Keratinocyte (primary cell): ENCODE measurements around the gene KRTAP11-1. TPM values are rescaled to one million over a fixed set of nuclear protein-coding genes. Genes with fewer than 3 reads are reported as not detected.

Experiments
- DNase-seq: peaks from one replicate; pipeline ENCODE4 v3.0.0-alpha.2; 2011; ENCODE audit warnings: low read depth, missing footprints, low spot score
- FAIRE-seq: peaks from 2 replicates; lab custom pipeline; 2011; peaks lifted over from hg19 to GRCh38; lab: Jason Lieb, UNC
- H2AFZ ChIP-seq: 2 replicates; pipeline ENCODE4 v1.6.0; 2012; ENCODE audit warnings: low read length, control low read depth, inconsistent platforms; ENCODE audit not compliant: control insufficient read depth
- H3K27ac ChIP-seq: 2 replicates; pipeline ENCODE4 v1.5.1; 2011; ENCODE audit warnings: low read length; ENCODE audit not compliant: control insufficient read depth, insufficient read depth
- H3K27me3 ChIP-seq: 3 replicates; pipeline ENCODE4 v1.6.0; 2011; ENCODE audit warnings: low read length; ENCODE audit not compliant: control insufficient read depth, insufficient read depth; ENCODE audit errors: extremely low read depth
- H3K36me3 ChIP-seq, 2 experiments: 2 replicates in 1 of 2; 3 replicates in 1 of 2; pipeline ENCODE4 v1.5.1; 2011; ENCODE audit warnings: low read length in 2 of 2, mild to moderate bottlenecking in 1 of 2; ENCODE audit not compliant: control insufficient read depth in 2 of 2, insufficient read depth in 2 of 2; ENCODE audit errors: extremely low read depth in 1 of 2
- H3K4me1 ChIP-seq: 3 replicates; pipeline ENCODE4 v1.5.1; 2011; ENCODE audit warnings: low read length; ENCODE audit not compliant: control insufficient read depth, insufficient read depth; ENCODE audit errors: extremely low read depth
- H3K4me2 ChIP-seq: 3 replicates; pipeline ENCODE4 v1.6.0; 2011; ENCODE audit warnings: low read depth, low read length; ENCODE audit not compliant: control insufficient read depth, insufficient read depth; ENCODE audit errors: extremely low read depth
- H3K4me3 ChIP-seq, 3 experiments: fragments of 200-600 bp in 1 of 3; sonication (generic) in 1 of 3; 2 replicates in 2 of 3; 3 replicates in 1 of 3; pipeline ENCODE4 v1.5.1; 2011 to 2016; ENCODE audit warnings: low read length in 3 of 3, mild to moderate bottlenecking in 3 of 3, control low read depth in 2 of 3, inconsistent platforms in 1 of 3, low read depth in 1 of 3, mixed read lengths in 1 of 3, mixed run types in 1 of 3, moderate library complexity in 1 of 3; ENCODE audit not compliant: control insufficient read depth in 2 of 3, insufficient read depth in 2 of 3; ENCODE audit errors: extremely low read depth in 1 of 3
- H3K79me2 ChIP-seq: 2 replicates; pipeline ENCODE4 v1.6.0; 2012; ENCODE audit warnings: low read length; ENCODE audit not compliant: control insufficient read depth, insufficient read depth
- H3K9ac ChIP-seq: 3 replicates; pipeline ENCODE4 v1.6.0; 2011; ENCODE audit warnings: low read length; ENCODE audit not compliant: control insufficient read depth, insufficient read depth; ENCODE audit errors: extremely low read depth
- H3K9me1 ChIP-seq: 3 replicates; pipeline ENCODE4 v1.6.0; 2011; ENCODE audit warnings: low read length; ENCODE audit not compliant: control insufficient read depth, insufficient read depth; ENCODE audit errors: extremely low read depth
- H3K9me3 ChIP-seq: 2 replicates; pipeline ENCODE4 v1.5.1; 2012; ENCODE audit warnings: low read depth, low read length; ENCODE audit not compliant: control insufficient read depth
- H4K20me1 ChIP-seq: 3 replicates; pipeline ENCODE4 v1.6.0; 2011; ENCODE audit warnings: low read length; ENCODE audit not compliant: control insufficient read depth, insufficient read depth; ENCODE audit errors: extremely low read depth
- CTCF ChIP-seq, 3 experiments: IDR thresholded peaks in 1 of 3; conservative IDR thresholded peaks in 1 of 3; optimal IDR thresholded peaks in 1 of 3; 2 replicates in 2 of 3; 3 replicates in 1 of 3; pipeline versions ENCODE3 to v1.5.1; 2011; ENCODE audit warnings: low read length in 3 of 3, mild to moderate bottlenecking in 3 of 3, moderate library complexity in 2 of 3, control low read depth in 1 of 3, inconsistent platforms in 1 of 3; ENCODE audit not compliant: insufficient read depth in 2 of 3; ENCODE audit errors: extremely low read depth in 1 of 3
- EZH2 ChIP-seq: IDR thresholded peaks from one replicate; pipeline ENCODE4 v1.6.1; 2012; ENCODE audit warnings: inconsistent platforms, mild to moderate bottlenecking, low read length, moderate library complexity
- dilution Hi-C: fragments of 300-500 bp; cut with MboI; formaldehyde crosslinking; loops from one replicate; pipeline ENCODE4 v1.7.0; 2020; ENCODE audit warnings: low sequenced_read_pairs; ENCODE audit not compliant: extremely low pct_ligation_motif_present
- polyA minus RNA-seq, 3 experiments: library from RNA; depleted of rRNA, polyadenylated mRNA; stranded (reverse); fragments of >200 nt; gene quantifications; 1 replicate in 1 of 3; 2 replicates in 1 of 3; 3 replicates in 1 of 3; pipeline ENCODE4 v1.2.3, GENCODE V29; 2011
- polyA plus RNA-seq, 5 experiments: library from polyadenylated mRNA; depleted of rRNA in 3 of 5; stranded (reverse) in 3 of 5; stranded (forward) in 1 of 5; unstranded in 1 of 5; fragments of >200 nt; gene quantifications; 1 replicate in 1 of 5; 2 replicates in 3 of 5; 3 replicates in 1 of 5; pipeline versions ENCODE4 v1.2.1 to v1.2.3, GENCODE V29; 2011 to 2012; ENCODE audit warnings: missing spikeins in 2 of 5, low read depth in 1 of 5, low replicate concordance in 1 of 5

The KRTAP11-1 gene, protein sequence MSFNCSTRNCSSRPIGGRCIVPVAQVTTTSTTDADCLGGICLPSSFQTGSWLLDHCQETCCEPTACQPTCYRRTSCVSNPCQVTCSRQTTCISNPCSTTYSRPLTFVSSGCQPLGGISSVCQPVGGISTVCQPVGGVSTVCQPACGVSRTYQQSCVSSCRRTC
- not detected in 3 replicates for polyA plus RNA-seq
- polyA plus RNA-seq (2011; ENCODE audit: low read depth) = not detected
- polyA plus RNA-seq (2011; cell fraction: cytosol; rRNA removed) = not detected in 2 replicates
- polyA plus RNA-seq (2011; cell fraction: nucleus; rRNA removed) = not detected in 2 replicates
- not detected in 2 replicates for polyA plus RNA-seq (2012; ENCODE audit: low replicate concordance)
- polyA minus RNA-seq = not detected in 3 replicates
- polyA minus RNA-seq (2011; cell fraction: cytosol; rRNA and poly(A)+ RNA removed) = not detected
- polyA minus RNA-seq (2011; cell fraction: nucleus; rRNA and poly(A)+ RNA removed) = not detected in 2 replicates

DNA sequence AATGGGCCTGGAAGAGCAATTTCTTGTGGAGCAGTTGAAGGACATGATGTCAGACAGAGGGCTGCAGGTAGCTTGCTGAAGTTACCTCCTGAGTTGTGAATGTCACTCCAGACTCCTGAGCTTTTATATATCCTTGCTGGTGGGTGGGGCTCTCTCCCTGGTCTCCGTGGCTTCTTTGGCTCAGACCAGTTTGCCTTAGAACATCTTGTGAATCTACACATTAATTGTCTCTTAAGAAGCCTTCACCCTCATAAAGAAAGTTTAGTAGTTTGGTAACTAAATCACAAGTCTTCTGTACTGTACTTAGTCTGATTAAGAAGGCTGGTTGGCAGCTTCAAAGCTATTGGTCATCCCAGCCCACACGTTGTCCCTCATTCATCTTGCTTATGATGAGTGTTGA, at the start of gene KRTAP11-1:
Gene KRTAP11-1, minus strand, starts transcription at position 101 of the 400 bp plus-strand sequence. Its CDS starts 56 bp downstream, at position 45.
- dilution Hi-C loops = no loop called here
- H3K4me1 ChIP-seq = peaks cover 9% of the 10 kb centered on the region
- H2AFZ ChIP-seq = no peak within 1 kb of the TSS

DNA sequence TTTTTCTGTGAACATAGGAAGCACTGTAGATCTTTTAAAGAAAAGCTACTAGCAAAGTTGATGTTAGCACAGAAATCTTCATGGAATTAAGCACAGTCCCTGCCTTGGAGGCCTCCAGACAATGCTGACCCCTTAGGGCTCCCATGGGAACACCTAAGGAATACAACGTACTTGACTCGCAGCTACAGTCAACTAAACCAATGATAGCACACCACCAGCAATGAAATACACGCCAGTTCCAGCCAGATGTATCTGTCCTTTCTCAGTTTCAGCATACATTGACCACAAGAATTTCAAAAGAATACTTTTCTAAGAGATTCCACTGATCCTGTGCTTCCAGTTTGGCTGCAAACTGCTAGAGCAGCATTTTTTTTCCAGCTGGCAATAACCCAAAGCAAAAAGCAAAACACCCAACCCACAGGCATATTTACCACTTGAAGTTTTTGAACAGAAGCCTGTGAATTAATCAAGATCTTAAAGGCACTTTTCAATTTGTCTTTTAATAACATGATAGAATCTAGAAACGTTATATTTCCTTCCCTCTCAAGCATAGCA, 42.8 kb upstream of the KRTAP11-1 start:
- Histone ChIP-seq H4K20me1 (no peaks in the 10 kb centered on the region), H3K9ac (no peak overlapping the region), H3K36me3 (no peaks in the 10 kb centered on the region), H2AFZ (no peak overlapping the region), H3K9me1 (no peaks in the 10 kb centered on the region), H3K4me2 (no peak overlapping the region), H3K79me2 (no peaks in the 10 kb centered on the region), H3K27ac (no peak overlapping the region), H3K4me1 (no peaks in the 10 kb centered on the region), H3K4me3 (no peak overlapping the region), H3K9me3 (no peaks in the 10 kb centered on the region), H3K27me3 (no peaks in the 10 kb centered on the region)
- TF ChIP-seq CTCF (optimal IDR thresholded peaks at IDR 0.05 in 1 of 3, IDR thresholded peaks at IDR 0.05 in 1 of 3, conservative IDR thresholded peaks at IDR 0.05 in 1 of 3; ENCODE audit: extremely low read depth in 1 of 3, insufficient read depth in 2 of 3, low read length in 3 of 3) (no peak), EZH2 (no peak)
- FAIRE-seq = no peak
- dilution Hi-C loops = no loop called here
- no peak for DNase-seq

More for the DNA sequence above, at the start of gene KRTAP11-1:
- no peaks in the 10 kb centered on the region for H4K20me1 ChIP-seq
- no peak within 1 kb of the TSS for H3K9ac ChIP-seq
- no peak within 1 kb of the TSS for H3K4me2 ChIP-seq
- no peak for FAIRE-seq
- no peaks in the 10 kb centered on the region for H3K36me3 ChIP-seq
- TF ChIP-seq EZH2 = no peak
- TF ChIP-seq CTCF (optimal IDR thresholded peaks at IDR 0.05 in 1 of 3, IDR thresholded peaks at IDR 0.05 in 1 of 3, conservative IDR thresholded peaks at IDR 0.05 in 1 of 3; ENCODE audit: extremely low read depth in 1 of 3, insufficient read depth in 2 of 3, low read length in 3 of 3) = no peak
- H3K4me3 ChIP-seq = no peak within 1 kb of the TSS
- DNase-seq = no peak
- H3K9me3 ChIP-seq = no peaks in the 10 kb centered on the region
- peaks cover 12% of the 10 kb centered on the region for H3K27me3 ChIP-seq
- H3K27ac ChIP-seq = no peak within 1 kb of the TSS
- no peaks in the 10 kb centered on the region for H3K9me1 ChIP-seq
- H3K79me2 ChIP-seq = no peaks in the 10 kb centered on the region
